ENCODE data around the gene ENOX1. TPM values are rescaled to one million over a fixed set of nuclear protein-coding genes. Genes with fewer than 3 reads are reported as not detected.

ENOX1 gene
- total RNA-seq, 1 donor from 2014 or later: 1.7 TPM

DNA sequence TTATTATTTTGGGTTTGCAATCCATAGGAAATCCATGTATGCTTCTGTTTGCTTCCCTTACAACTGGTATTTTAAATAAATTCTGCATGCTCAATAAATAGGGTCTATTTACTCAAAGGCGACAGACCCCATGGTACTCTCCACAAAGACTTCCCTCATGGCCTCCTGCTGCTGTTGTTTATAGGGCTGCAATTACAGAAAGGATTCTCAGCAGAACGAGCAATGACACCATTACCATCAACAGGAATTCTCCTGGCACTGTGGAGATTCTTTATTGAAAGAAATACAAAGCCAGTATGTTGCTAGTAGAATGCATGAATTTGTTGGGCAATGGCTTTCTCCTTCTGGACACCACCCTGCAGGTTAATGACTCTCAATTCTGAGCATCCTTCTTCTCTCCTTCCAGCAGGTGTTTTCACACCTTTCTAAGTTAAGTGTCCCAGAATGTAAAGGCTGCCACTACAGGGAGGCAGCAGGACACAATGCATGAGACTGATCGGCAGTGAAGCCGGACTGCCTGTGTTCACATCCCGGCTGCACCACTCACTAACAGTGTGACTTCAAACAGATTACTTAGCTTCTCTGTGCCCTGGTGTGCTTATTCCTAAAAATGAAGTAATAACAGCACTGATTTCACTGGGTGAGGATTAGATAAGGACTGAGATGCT, 403.1 kb downstream of the ENOX1 start:
- Mint-ChIP-seq H3K9me3 (ENCODE audit: unreplicated experiment) (no peaks in the 10 kb centered on the region), H3K27ac (ENCODE audit: unreplicated experiment) (no peak overlapping the region), H3K4me3 (ENCODE audit: unreplicated experiment) (no peak overlapping the region), H3K36me3 (ENCODE audit: low read depth, unreplicated experiment) (no peaks in the 10 kb centered on the region), H3K27me3 (ENCODE audit: unreplicated experiment) (no peaks in the 10 kb centered on the region), H3K4me1 (ENCODE audit: unreplicated experiment) (no peaks in the 10 kb centered on the region)
- TF ChIP-seq, protein P1, sequence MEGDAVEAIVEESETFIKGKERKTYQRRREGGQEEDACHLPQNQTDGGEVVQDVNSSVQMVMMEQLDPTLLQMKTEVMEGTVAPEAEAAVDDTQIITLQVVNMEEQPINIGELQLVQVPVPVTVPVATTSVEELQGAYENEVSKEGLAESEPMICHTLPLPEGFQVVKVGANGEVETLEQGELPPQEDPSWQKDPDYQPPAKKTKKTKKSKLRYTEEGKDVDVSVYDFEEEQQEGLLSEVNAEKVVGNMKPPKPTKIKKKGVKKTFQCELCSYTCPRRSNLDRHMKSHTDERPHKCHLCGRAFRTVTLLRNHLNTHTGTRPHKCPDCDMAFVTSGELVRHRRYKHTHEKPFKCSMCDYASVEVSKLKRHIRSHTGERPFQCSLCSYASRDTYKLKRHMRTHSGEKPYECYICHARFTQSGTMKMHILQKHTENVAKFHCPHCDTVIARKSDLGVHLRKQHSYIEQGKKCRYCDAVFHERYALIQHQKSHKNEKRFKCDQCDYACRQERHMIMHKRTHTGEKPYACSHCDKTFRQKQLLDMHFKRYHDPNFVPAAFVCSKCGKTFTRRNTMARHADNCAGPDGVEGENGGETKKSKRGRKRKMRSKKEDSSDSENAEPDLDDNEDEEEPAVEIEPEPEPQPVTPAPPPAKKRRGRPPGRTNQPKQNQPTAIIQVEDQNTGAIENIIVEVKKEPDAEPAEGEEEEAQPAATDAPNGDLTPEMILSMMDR (IDR thresholded peaks at IDR 0.05; ENCODE audit: unreplicated experiment): no peak
- no peak for DNase-seq (ENCODE audit: low spot score)

GRCh38 chr13:43379738-43380137, 407.0 kb downstream of the ENOX1 start:
- TF ChIP-seq, protein P1 (IDR thresholded peaks at IDR 0.05; ENCODE audit: unreplicated experiment): no peak
- Mint-ChIP-seq H3K4me3 (ENCODE audit: unreplicated experiment) (no peak overlapping the region), H3K4me1 (ENCODE audit: unreplicated experiment) (peaks cover 2% of the 10 kb centered on the region), H3K27ac (ENCODE audit: unreplicated experiment) (no peak overlapping the region), H3K27me3 (ENCODE audit: unreplicated experiment) (no peaks in the 10 kb centered on the region), H3K36me3 (ENCODE audit: low read depth, unreplicated experiment) (no peaks in the 10 kb centered on the region), H3K9me3 (ENCODE audit: unreplicated experiment) (no peaks in the 10 kb centered on the region)
- no peak for DNase-seq (ENCODE audit: low spot score)

GRCh38 chr13:43377973-43378372, 408.8 kb downstream of the ENOX1 start:
- Mint-ChIP-seq H3K27me3 (ENCODE audit: unreplicated experiment) (no peaks in the 10 kb centered on the region), H3K36me3 (ENCODE audit: low read depth, unreplicated experiment) (no peaks in the 10 kb centered on the region), H3K4me3 (ENCODE audit: unreplicated experiment) (no peak overlapping the region), H3K9me3 (ENCODE audit: unreplicated experiment) (no peaks in the 10 kb centered on the region), H3K4me1 (ENCODE audit: unreplicated experiment) (peaks cover 13% of the 10 kb centered on the region), H3K27ac (ENCODE audit: unreplicated experiment) (no peak overlapping the region)
- no peak for DNase-seq (ENCODE audit: low spot score)
- TF ChIP-seq, protein P1 (IDR thresholded peaks at IDR 0.05; ENCODE audit: unreplicated experiment): no peak

DNA sequence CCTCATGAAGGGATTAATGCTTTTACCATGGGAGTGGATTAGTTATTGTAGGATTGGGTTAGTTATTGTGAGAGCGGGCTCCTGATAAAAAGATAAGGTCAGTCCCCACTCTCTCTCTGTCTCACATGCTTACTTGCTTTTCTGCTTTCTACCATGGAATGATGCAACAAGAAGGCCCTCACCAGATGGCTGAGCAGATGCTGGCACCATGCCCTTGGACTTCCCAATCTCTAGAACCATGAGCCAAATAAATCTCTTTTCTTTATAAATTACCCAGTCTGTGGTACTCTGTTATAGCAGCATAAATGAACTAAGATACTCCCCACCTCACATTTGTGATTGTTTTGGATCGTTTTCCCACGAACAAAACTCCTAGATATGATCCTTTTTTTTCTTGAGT, 409.6 kb downstream of the ENOX1 start:
- Mint-ChIP-seq H3K36me3 (ENCODE audit: low read depth, unreplicated experiment) (no peaks in the 10 kb centered on the region), H3K4me1 (ENCODE audit: unreplicated experiment) (peaks cover 21% of the 10 kb centered on the region), H3K9me3 (ENCODE audit: unreplicated experiment) (no peaks in the 10 kb centered on the region), H3K27ac (ENCODE audit: unreplicated experiment) (no peak overlapping the region), H3K27me3 (ENCODE audit: unreplicated experiment) (peaks cover 1% of the 10 kb centered on the region), H3K4me3 (ENCODE audit: unreplicated experiment) (no peak overlapping the region)
- DNase-seq (ENCODE audit: low spot score): no peak
- TF ChIP-seq, protein P1 (IDR thresholded peaks at IDR 0.05; ENCODE audit: unreplicated experiment): no peak

DNA sequence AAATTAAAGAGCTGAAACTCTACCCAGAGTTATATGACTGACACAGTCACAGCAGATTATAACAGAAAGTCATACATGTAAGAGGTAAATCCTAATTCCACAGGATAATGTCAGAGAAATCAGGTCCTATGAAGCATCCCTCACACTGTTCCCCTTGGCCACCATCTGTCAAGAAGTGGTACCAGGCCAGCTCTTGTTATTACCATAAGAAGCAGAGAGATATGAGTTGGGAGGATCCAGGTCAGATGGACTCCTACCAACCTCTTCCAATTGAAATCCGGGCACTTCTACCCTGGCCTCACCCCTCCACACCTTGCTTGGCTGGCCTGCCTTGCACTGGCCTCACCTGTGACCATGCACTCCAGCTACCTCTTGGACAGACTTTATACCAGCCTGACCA, 410.2 kb downstream of the ENOX1 start:
- Mint-ChIP-seq H3K4me3 (ENCODE audit: unreplicated experiment) (no peak overlapping the region), H3K36me3 (ENCODE audit: low read depth, unreplicated experiment) (no peaks in the 10 kb centered on the region), H3K27me3 (ENCODE audit: unreplicated experiment) (peaks cover 1% of the 10 kb centered on the region), H3K4me1 (ENCODE audit: unreplicated experiment) (peaks cover 21% of the 10 kb centered on the region), H3K27ac (ENCODE audit: unreplicated experiment) (no peak overlapping the region), H3K9me3 (ENCODE audit: unreplicated experiment) (no peaks in the 10 kb centered on the region)
- TF ChIP-seq, protein P1 (IDR thresholded peaks at IDR 0.05; ENCODE audit: unreplicated experiment): no peak
- no peak for DNase-seq (ENCODE audit: low spot score)
